Middle frontal gyrus (tissue), 1 donor: ENCODE results near the gene ZNF33B.
"Not testable (repeated sequence)": the region's sequence is repeated elsewhere in the genome, so short reads cannot be mapped to it uniquely, and the experiment has no call there.

Source experiments
- DNase-seq: peaks from one replicate; pipeline ENCODE4 v3.0.0-alpha.2; 2015; ENCODE audit warnings: low spot score; ENCODE audit errors: extremely low spot score

Gene ZNF33B

DNA sequence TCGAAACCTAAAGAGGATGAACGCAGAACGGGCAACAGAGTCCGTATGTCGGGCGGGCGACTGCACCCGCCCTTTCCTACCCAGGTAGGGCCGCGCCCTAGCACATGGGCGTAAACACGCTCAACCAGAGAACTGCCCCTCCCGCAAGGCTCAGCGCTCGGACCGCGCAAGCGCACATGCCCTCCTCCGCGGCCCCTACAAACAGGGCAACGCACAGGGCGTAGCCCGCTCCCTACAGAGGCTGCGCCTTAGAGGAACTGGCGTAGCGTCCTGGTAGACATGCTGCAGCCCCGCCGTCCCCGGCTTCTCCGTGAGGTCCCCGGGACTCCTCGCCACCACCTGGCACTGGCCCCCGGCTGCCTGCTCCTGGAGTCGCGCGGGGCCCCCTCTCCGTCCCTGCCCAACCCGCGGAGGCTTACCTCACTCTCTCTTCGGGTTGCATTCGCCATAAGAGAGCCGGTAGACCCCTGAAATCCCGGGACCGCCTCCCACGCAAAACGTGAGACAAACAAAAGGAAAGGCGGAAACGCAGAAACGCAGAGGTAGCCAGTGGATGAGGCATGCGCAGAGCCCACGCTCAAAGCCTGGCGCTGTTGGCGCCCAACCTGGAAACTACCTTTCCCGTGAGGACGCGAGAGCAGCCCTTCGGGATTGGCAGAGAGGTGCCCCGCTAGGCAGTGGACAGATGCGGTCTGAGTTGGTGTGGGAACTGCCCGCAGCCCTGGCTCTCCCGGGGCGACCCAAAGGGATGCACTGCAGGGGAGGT, at the start of gene ZNF33B:
ZNF33B (minus strand) TSS at position 516 of the 766 bp plus-strand sequence. CDS start 1,642 bp downstream, outside the sequence.
- DNase-seq, result peak; percentile 88

DNA sequence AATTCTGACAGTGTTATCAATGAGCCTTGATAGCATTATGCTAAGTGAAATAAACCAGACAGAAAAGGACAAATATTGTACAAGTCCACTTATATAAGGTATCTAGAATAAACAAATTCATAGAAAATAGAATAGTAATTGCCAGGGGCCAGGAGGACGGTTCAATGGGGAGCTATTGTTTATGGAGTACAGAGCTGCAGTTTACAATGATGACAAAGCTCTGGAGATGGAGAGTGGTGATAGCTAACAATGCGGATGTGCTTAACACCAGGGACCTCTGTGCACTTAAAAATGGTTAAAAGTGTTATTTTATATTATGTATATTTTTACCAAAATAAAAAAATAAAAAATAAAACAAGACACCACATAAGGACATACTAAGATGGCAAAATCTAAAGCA, 46.1 kb upstream of the ZNF33B start:
- DNase-seq, result no peak

DNA sequence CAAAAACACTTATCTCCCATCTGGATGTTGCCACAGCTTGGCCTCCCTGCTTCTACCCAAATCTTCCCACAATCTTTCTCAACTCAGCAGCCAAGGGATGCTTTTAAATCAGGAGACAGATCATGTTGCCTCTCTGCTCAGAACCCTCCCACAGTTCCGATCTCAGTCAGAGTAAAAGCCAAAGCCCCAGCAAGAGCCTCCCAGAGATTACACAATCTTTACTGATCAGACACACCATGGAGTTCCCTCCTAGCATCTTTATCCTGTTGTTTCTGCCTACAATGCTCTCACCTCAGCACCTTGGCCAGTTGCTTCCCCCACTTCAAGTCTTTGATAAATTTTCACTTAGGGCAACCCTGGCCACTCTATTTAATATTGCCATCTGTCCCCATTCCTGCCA, 41.9 kb upstream of the ZNF33B start:
- DNase-seq, result no peak

DNA sequence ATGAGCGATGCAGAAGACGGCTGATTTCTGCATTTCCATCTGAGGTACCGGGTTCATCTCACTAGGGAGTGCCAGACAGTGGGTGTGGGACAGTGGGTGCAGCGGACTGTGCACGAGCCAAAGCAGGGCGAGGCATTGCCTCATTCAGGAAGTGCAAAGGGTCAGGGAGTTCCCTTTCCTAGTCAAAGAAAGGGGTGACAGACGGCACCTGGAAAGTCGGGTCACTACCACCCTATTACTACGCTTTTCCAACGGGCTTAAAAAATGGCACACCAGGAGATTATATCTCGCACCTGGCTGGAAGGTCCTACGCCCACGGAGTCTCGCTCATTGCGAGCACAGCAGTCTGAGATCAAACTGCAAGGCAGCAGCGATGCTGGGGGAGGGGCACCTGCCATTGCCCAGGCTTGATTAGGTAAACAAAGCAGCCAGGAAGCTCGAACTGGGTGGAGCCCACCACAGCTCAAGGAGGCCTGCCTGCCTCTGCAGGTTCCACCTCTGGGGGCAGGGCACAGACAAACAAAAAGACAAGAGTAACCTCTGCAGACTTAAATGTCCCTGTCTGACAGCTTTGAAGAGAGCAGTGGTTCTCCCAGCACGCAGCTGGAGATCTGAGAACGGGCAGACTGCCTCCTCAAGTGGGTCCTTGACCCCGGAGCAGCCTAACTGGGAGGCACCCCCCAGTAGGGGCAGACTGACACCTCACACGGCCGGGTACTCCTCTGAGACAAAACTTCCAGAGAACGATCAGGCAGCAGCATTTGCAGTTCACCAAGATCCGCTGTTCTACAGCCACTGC, 27.0 kb upstream of the ZNF33B start:
- not testable (repeated sequence) for DNase-seq

DNA sequence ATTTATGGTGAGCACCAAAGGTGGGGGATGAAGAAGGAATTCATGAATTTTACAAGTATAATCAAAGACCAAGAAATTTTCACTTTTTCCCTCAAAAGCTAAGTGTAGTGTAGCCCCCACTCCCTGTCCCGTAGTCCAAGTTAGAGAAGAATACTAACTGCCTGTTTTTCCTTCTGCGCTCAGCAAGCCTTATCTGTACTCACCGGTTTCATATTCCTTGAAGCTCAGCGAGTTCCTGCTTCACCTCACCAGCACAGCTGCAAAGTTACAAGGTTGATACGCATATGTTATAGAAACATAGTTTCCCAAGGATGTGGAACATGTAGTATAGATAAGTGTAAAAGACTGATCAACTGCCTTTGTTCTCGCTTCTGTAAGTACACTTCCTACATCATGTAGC, 16.0 kb upstream of the ZNF33B start:
- DNase-seq, result no peak

DNA sequence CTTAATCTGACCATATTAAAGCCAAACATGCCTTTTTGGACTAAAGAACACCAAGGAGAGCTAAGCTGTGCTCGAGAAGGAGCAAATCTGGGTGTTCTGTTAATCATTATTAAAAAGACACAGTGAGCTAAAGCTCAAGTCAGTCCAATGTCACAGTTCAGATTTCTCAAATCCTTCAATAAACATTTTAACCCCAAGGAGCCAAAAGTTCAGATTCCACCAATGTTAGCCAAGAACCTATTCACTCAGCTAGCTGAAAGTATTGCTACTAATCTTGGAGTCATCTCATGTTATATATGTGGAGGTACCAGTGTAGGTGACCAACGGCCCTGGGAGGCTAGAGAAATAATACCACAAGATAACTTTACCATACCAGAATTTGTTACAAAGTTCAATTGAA, 14.5 kb upstream of the ZNF33B start:
- DNase-seq, result no peak

DNA sequence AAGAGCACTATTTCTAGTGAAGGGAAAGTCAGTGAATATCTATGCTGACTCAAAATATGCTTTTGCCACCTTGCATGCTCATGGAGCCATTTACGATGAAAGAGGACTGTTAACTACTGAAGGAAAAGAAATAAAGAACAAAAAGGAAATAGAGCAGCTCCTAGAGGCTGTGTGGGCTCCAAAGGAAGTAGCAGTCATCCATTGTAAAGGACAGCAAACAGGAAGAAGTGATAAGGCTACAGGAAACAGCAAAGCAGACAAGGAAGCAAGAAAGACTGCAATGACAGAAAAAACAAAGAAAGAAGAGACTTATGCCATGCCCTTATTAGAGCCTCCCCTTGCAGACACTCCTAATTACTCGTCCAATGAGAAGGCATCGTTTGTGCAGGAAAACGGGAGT, 12.0 kb upstream of the ZNF33B start:
- no peak for DNase-seq

DNA sequence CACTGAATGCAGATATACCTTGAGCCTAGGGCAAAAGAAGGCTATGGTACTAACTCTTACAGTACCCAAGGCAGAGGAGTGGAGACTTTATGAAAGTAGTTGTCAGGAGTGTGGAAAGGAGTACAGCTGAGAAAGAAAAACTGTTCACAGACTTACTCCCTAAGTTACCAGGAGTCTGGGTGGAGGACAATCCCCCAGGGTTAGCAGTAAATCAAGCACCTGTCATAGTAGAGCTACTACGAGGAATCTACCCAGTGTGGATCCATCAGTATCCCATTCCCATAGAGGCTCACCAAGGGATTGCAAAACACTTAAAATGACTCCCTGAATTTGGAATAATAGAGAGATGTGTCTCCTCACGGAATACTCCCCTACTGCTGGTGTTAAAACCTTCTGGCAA, 10.1 kb upstream of the ZNF33B start:
- DNase-seq, result no peak

DNA sequence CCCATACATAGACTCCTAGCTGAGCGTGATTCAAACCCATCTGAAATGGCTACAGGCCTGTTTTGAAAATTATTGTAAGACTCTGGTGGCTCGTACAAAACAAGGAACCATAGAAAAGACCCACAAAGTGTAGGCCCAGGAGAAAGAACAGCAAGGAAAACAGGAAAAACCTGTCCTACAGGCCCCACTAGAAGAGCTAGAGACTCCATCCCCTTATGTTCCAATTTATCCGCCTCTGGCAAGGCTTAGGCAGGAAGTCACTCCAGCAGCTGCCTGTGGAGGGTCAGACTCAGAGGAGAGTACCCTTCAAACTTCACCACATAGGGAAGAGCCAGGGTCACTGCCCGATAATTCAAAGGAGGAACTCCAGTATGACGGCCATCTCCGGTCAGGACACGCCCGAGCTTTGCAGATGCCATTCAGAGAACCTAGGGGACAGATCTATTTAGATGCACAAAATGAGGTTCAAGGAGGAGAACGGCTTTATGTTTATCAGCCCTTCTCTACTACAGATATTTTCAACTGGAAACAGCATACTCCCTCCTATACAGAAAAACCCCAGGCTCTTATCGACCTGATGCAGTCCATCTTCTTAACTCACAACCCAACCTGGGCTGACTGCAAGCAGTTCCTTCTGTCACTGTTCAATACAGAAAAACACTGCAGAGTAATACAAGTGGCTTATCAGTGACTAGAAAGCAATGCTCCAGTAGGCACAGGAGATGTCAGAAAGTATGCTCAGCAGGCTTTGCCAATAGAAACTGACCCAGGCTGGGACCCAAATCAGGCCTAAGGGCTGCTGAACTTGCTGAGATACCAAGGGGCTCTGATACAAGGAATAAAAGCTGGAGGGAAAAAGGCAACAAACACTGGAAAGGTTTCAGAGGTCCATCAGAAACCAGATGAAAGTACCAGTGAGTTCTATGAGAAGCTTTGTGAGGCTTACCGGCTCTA, 8.6 kb upstream of the ZNF33B start:
- DNase-seq, result no peak

DNA sequence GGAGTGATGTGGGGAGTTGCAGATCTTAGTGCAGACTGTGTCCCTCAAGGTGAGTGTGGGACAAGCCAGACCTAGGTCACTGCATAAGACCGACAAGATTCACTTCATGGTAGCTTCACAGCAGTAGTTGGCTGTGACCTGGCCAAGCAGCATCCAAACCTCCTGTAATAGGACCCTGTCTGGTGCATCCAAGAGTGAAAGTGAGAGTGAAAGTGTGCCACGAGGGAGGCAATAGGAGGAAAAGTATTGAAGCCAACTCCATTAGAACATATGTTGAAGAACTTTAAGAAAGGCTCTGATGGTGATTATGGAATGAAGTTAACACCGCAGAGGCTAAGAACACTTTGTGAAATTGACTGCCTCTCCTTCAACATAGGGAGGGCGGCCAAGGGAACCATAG, 7.8 kb upstream of the ZNF33B start:
- DNase-seq, result no peak

DNA sequence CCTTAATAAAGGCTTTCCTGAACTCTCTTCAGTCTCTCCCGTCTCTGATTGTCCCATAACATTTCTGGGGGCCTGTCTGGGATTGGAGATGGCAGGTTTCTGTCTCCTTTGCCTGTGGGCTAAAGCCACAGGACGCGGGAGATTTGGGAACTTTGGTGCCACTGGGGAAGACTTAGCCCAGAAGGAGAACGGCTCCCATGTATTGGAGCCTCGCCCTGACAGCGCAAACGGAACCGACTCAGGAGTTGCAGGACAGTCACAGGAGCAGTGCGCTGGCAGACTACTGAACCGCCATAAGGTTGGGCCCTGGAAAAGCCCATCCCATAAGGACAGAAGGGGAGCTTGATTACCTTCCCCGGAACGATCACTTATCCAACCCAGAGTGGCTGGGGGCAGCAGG, 7.1 kb upstream of the ZNF33B start:
- DNase-seq, result no peak

DNA sequence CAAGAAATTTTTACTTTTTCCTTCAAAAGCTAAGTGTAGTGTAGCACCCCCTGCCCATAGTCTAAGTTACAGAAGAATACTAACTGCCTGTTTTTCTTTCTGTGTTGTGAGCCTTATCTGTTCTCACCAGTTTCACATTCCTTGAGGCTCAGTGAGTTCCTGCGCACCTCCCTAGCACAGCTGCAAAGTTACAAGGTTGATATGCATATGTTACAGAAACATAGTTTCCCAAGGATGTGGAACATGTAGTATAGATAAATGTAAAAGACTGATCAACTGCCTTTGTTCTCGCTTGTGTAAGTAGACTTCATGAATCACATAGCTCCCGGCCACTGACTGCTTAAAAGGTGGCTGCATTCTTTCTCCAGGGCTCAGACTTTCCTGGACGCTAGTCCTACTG, 6.7 kb upstream of the ZNF33B start:
- DNase-seq, result no peak

DNA sequence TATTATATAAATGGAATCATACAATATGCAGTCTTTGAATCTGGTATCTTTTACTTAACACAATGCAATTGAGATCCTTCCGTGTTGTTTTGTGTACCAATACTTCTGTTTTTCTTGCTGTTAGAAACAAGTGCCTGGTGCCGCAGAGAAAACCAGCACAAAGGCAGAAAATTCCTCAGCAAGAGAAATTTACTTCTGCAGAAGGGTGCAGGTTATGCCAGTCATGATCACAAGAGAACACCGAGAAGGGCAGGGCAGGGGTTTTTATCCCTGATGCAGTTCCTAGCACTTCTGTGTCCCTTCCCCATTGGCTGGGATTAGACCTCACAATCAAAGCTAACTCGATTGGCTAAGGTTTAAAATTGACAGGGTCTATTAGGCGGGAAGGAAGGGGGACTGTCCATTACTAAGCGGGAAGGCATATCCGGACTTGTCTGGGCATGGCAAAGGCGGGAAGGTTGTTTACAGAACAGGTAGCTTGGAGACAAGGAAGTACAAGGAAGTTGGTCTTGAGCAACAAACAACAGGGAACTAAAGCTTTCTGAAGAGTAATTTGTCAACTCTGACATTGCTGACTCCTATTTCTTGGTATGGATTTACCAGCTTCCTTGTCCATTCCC, 2.4 kb upstream of the ZNF33B start:
- DNase-seq, result no peak

DNA sequence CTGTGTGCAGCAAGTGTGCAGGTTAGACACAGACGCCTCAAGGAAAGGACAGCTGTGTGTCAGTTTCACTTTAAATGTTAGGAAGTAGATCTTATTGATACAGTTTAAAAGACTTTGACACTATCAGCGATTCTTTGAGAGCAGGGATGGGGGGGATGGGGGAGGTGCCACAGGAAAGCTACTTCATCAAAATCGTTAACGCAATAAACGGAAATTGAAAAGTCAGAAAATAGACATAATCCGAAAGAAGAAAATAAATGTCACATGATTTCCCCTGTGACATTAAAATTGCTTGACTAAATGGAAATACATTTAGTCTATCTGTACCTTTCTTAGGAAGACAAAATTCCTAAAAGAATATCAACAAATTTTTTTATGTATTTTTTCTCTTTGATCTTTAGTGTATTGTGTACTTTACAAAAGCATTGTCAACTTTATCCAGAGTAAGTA, 476 bp upstream of the ZNF33B start:
- no peak for DNase-seq

DNA sequence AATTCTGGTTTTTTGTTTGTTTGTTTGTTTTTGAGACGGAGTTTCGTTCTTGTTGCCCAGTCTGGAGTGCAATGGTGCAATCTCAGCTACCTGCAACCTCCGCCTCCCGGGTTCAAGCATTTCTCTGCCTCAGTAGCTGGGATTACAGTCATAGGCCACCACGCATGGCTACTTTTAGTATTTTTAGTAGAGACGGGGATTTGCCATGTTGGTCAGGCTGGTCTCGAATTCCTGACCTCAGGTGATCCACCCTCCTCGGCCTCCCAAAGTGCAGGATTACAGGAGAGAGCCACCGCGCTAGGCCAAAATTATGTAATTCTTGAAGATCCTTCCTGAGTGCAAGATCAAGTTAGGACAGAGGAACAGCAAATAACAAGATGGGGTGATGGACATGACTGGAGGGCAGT, 719 bp downstream of the ZNF33B start:
- DNase-seq, result no peak

DNA sequence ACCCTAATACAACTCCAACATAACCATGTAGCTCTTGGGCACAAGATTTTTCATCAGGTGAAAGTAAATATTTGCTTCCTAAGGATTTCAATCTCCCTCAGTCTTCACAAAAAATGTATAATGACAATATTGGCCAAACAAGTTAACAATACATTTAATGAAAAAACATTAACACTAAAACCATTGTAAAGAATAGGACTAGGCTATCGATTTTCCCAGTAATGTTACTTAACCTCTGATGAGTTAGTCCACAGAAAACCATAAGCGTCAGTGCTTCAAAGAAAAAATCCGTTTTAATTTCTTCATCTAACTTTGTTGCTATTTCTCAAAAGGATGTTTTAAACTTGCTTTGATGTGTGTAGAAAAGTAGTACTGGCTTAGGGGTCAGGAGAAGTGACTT, 1.2 kb downstream of the ZNF33B start:
- DNase-seq, result no peak

DNA sequence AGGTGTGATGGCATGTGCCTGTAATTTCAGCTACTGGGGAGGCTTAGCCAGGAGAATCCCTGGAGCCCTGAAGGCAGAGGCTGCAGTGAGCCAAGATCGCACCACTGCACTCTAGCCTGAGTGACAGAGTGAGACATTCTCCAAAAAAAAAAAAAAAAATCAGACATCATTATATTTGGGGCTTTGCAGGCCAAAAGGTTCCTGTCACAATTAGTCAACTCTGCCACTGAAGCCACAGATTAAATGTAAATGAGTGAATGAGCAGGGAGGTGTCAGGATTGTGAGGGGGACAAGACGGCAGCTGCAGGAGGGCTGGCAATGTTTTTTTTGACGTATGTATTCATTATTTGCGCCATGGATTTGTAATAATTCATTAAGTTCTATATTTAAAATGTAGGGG, 3.3 kb downstream of the ZNF33B start:
- DNase-seq, result no peak

DNA sequence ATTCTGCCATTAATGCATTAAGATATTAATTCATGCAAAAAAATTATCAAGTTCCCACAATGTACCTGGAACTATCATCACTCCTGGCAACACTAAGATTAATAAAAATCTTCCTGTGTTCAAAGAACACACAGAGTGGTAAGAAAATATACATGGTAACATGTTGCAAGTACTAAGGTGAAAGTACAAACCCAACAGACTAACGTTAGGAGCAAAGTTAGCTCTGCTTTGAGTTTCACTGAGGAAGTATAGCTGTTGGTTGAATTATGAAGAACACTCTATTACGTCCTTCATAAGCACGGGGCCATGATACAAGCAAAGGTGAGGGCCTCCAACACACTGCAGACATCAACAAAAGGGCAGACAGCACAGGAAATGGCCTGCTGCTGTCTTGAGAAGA, 5.8 kb downstream of the ZNF33B start:
- no peak for DNase-seq

DNA sequence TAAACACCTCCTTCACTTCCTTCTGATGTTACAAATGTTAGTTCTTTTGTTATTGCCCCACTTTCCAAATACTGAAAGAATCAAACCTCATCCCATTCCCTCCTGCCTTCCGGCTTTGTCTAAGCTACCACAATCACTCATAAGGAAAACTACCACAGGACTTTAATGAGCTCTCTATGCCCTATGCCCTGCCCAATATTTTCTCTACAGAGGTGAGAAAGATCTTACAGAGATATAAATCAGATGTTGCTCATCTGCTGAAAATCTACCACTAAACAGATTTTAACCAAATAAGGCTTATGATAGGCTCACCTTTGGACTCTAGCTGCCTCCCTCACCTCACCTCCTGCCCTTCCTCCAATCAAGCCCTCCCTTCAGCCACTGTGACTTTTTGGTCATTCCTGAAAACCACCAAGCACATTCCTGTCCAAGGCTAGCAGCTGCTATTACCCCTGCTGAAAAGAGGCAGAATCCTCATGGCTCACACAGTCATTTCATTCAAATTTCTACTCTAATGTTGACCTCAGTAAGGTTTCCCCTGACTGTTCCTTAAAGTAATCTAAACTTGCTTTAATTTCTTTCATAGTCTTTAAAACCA, 7.7 kb downstream of the ZNF33B start:
- no peak for DNase-seq

DNA sequence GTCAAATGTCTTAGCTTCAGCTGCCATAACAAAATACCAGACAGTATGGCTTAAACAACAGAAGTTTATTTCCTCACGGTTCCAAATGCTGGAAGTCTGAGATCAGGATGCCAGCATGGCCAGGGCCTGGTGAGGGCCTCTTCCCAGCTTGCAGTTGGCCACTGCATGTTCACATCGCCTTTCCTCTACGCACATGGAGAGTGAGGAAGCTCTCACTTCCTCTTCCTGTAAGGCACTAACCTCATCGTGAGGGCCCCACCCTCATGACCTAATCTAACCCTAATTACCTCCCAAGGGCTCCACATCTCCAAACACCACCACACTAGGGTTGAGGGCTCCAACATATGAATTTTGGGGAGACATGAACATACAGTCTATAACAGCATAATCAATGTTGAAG, 14.4 kb downstream of the ZNF33B start:
- DNase-seq, result no peak

DNA sequence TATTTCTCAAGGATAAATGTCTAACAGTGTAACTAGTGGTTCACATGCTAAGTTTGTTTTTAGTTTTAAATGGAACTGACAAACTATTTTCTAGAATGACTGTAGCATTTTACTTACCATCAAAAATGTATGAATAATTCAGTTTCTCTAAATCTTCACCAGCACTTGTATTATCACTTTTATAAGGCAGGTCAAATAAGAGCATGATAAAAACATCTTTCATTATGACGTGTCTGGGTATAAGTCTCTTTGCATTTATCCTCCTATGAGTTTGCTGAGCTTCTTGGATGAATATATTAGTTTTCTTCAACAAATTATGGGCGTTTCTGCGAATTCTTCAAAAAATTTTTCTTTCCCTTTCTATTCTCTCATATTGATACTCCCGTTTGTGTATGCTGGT, 19.9 kb downstream of the ZNF33B start:
- no peak for DNase-seq
